LNCaP clone FGC (cell line): Measurements from ENCODE around the gene AREL1.
"Not testable (repeated sequence)": the region's sequence is repeated elsewhere in the genome, so short reads cannot be mapped to it uniquely, and the experiment has no call there.

Source experiments
- DNase-seq: peaks from one replicate; pipeline ENCODE4 v3.0.0-alpha.2; 2011; ENCODE audit warnings: low read depth
- H3K4me3 ChIP-seq: 2 replicates; pipeline ENCODE4 v1.5.1; 2011; ENCODE audit warnings: mild to moderate bottlenecking, low read depth, low read length, control low read depth
- CTCF ChIP-seq: IDR thresholded peaks from 2 replicates; pipeline ENCODE4 v1.5.1; 2012; ENCODE audit warnings: mild to moderate bottlenecking; ENCODE audit not compliant: control insufficient read depth, insufficient read depth; ENCODE audit errors: extremely low read depth

The AREL1 gene

GRCh38 chr14:74712499-74713394 lies at the start of gene AREL1, which contains the start of gene FCF1:
TSS of gene AREL1 (minus strand) at chr14:74713080. CDS start at chr14:74685615, 27,465 bp downstream.
TSS of gene FCF1 (plus strand) at chr14:74713144. CDS start at chr14:74713198, 54 bp downstream.
- peak; percentile 77 for DNase-seq
- TF ChIP-seq CTCF: no peak
- H3K4me3 ChIP-seq: peak within 1 kb of the TSS; percentile 91

GRCh38 chr14:74758505-74758904 lies 45.6 kb upstream of the AREL1 start:
- not testable (repeated sequence) for H3K4me3 ChIP-seq, DNase-seq

GRCh38 chr14:74756326-74756725 lies 43.4 kb upstream of the AREL1 start:
- TF ChIP-seq CTCF: no peak
- DNase-seq: no peak

DNA sequence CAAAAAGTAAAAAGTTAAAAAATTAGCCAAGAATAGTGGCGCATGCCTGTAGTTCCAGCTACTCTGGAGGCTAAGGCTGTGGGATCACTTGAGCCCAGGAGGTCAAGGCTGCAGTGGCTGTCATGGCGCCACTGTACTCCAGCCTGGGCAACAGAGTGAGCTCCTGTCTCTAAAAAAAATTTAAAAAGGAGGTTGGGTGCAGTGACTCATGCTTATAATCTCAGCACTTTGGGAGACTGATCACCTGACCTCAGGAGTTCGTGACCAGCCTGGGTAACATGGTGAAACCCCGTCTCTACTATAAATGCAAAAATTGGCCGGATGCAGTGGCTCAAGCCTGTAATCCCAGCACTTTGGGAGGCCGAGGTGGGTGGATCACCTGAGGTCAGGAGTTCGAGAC lies 42.0 kb upstream of the AREL1 start:
- no peak for TF ChIP-seq CTCF
- no peak for DNase-seq
- H3K4me3 ChIP-seq: no peak overlapping the region

More at GRCh38 chr14:74756326-74756725, 43.4 kb upstream of the AREL1 start:
- H3K4me3 ChIP-seq: no peak overlapping the region

- DNase-seq: no peak
- no peak for TF ChIP-seq CTCF
- H3K4me3 ChIP-seq: no peak overlapping the region
These were observed 41.3 kb upstream of the AREL1 start for GRCh38 chr14:74754157-74754556.

DNA sequence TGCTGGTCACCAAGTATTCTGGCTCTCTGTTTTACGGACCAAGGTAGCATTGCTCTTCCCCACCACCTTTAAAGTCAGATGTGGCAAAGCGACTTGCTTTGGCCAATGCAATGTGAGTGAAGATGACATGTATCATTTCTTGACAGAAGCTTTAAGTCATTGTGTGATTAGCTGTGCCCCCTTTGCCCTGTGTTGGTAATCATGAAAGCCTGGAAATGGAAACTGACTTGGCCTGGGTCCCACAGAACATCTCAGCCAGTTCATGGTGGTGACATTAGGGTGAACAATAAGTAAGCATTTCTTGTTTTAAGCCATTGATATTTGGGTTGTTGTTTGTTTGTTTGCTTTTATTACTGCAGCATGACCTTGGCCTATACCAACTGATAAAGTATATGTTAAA lies 34.4 kb upstream of the AREL1 start:
- TF ChIP-seq CTCF: no peak
- H3K4me3 ChIP-seq: no peak overlapping the region

GRCh38 chr14:74739293-74740030 lies 26.6 kb upstream of the AREL1 start:
- H3K4me3 ChIP-seq: no peak overlapping the region
- no peak for DNase-seq
- no peak for TF ChIP-seq CTCF

More for the DNA sequence above, 34.4 kb upstream of the AREL1 start:
- no peak for DNase-seq
